Thoracic aorta (tissue), 2 donors: Measurements from ENCODE around the gene AMMECR1L. TPM values are rescaled to one million over a fixed set of nuclear protein-coding genes. Genes with fewer than 3 reads are reported as not detected.
"Not testable (repeated sequence)": the region's sequence is repeated elsewhere in the genome, so short reads cannot be mapped to it uniquely, and the experiment has no call there.

ENCODE experiments used
- ATAC-seq: fragments of 150-250 bp; one replicate; pipeline ENCODE4 v1.8.0; 2017; ENCODE audit warnings: low read depth; ENCODE audit not compliant: insufficient number of reproducible peaks, low FRiP score
- DNase-seq: peaks from one replicate; pipeline ENCODE4 v3.0.0-alpha.2; 2020; ENCODE audit warnings: low spot score
- H3K27ac ChIP-seq, 2 donors: fragments of 200-600 bp; sonication (generic); 1 replicate in 1 of 2; 2 replicates in 1 of 2; pipeline ENCODE4 v1.5.1; 2016; ENCODE audit warnings: mild to moderate bottlenecking in 2 of 2, moderate library complexity in 2 of 2
- H3K27me3 ChIP-seq: fragments of 200-600 bp; sonication (generic); replicated peaks from 2 replicates; pipeline ENCODE4 v1.6.0; 2016; ENCODE audit warnings: mild to moderate bottlenecking; ENCODE audit not compliant: insufficient read depth
- H3K36me3 ChIP-seq: fragments of 200-600 bp; sonication (generic); one replicate; pipeline ENCODE4 v1.5.1; 2016
- H3K4me1 ChIP-seq, 2 donors: fragments of 200-600 bp; sonication (generic); 1 replicate in 1 of 2; 2 replicates in 1 of 2; pipeline versions ENCODE4 v1.5.1 to v1.6.0; 2016; ENCODE audit warnings: low read depth in 2 of 2, mild to moderate bottlenecking in 1 of 2; ENCODE audit not compliant: control insufficient read depth in 1 of 2
- H3K4me3 ChIP-seq: fragments of 200-600 bp; sonication (generic); 2 replicates; pipeline ENCODE4 v1.5.1; 2016; ENCODE audit warnings: mild to moderate bottlenecking
- H3K9me3 ChIP-seq: fragments of 200-600 bp; sonication (generic); 2 replicates; pipeline ENCODE4 v1.5.1; 2016
- CTCF ChIP-seq: fragments of 200-600 bp; sonication (generic); IDR thresholded peaks from one replicate; pipeline ENCODE4 v1.5.1; 2019; ENCODE audit warnings: antibody characterized with exemption
- total RNA-seq, 2 donors: library from RNA; depleted of rRNA; stranded (reverse); fragments of >200 nt; gene quantifications; one replicate each; pipeline versions ENCODE4 v1.1.0 to v1.2.3, GENCODE V29; 2016

AMMECR1L gene
- total RNA-seq, 2 donors from 2014 or later: 6.6 to 18.6 TPM

GRCh38 chr2:127917916-127918315 is 32.2 kb upstream of the AMMECR1L start:
- no peak for ATAC-seq

GRCh38 chr2:127913808-127914457 is 28.2 kb upstream of the AMMECR1L start:
- Histone ChIP-seq H3K27me3 (no peaks in the 10 kb centered on the region), H3K9me3 (no peaks in the 10 kb centered on the region), H3K36me3 (no peaks in the 10 kb centered on the region), H3K27ac (no peak overlapping the region), H3K4me3 (no peak overlapping the region), H3K4me1 (no peaks in the 10 kb centered on the region)
- TF ChIP-seq CTCF: no peak
- DNase-seq (no peak), ATAC-seq (no peak)

More at GRCh38 chr2:127917916-127918315, 32.2 kb upstream of the AMMECR1L start:
- Histone ChIP-seq H3K9me3 (no peaks in the 10 kb centered on the region), H3K36me3 (no peaks in the 10 kb centered on the region), H3K27ac (no peak overlapping the region), H3K27me3 (no peaks in the 10 kb centered on the region), H3K4me3 (no peak overlapping the region), H3K4me1 (no peaks in the 10 kb centered on the region)
- TF ChIP-seq CTCF: no peak
- DNase-seq: no peak

GRCh38 chr2:127911737-127912136 is 26.0 kb upstream of the AMMECR1L start:
- Histone ChIP-seq H3K36me3 (no peaks in the 10 kb centered on the region), H3K27ac (no peak overlapping the region), H3K4me1 (no peaks in the 10 kb centered on the region), H3K9me3 (no peaks in the 10 kb centered on the region), H3K4me3 (no peak overlapping the region), H3K27me3 (no peaks in the 10 kb centered on the region)
- no peak for TF ChIP-seq CTCF
- ATAC-seq (no peak), DNase-seq (no peak)

- no peak for ATAC-seq
- Histone ChIP-seq H3K4me1 (no peaks in the 10 kb centered on the region), H3K27ac (no peak overlapping the region), H3K9me3 (no peaks in the 10 kb centered on the region), H3K27me3 (no peaks in the 10 kb centered on the region), H3K36me3 (no peaks in the 10 kb centered on the region), H3K4me3 (no peak overlapping the region)
- no peak for TF ChIP-seq CTCF
- no peak for DNase-seq
These were observed 24.7 kb upstream of the AMMECR1L start for GRCh38 chr2:127910415-127910814.

- DNase-seq (no peak), ATAC-seq (no peak)
These were observed 23.3 kb upstream of the AMMECR1L start for GRCh38 chr2:127909019-127909418.

GRCh38 chr2:127907733-127908400 is 22.1 kb upstream of the AMMECR1L start:
- H3K36me3 ChIP-seq, H3K4me3 ChIP-seq, H3K9me3 ChIP-seq, DNase-seq, ATAC-seq, H3K27ac ChIP-seq, H3K27me3 ChIP-seq, H3K4me1 ChIP-seq: not testable (repeated sequence)

More at GRCh38 chr2:127909019-127909418, 23.3 kb upstream of the AMMECR1L start:
- Histone ChIP-seq H3K27me3 (no peaks in the 10 kb centered on the region), H3K4me1 (no peaks in the 10 kb centered on the region), H3K9me3 (no peaks in the 10 kb centered on the region), H3K4me3 (no peak overlapping the region), H3K27ac (no peak overlapping the region), H3K36me3 (no peaks in the 10 kb centered on the region)
- no peak for TF ChIP-seq CTCF
